Tibial nerve (tissue), 4 donors: Measurements from ENCODE around the gene APC2.

Experiments used
- EP300 ChIP-seq, 2 donors: sonication (generic); formaldehyde crosslinking; IDR thresholded peaks; one replicate each; pipeline ENCODE4 v1.6.1; 2017; ENCODE audit warnings: antibody characterized with exemption in 2 of 2, mild to moderate bottlenecking in 1 of 2
- POLR2A ChIP-seq, 2 donors: fragments of 450-650 bp; IDR thresholded peaks; one replicate each; pipeline ENCODE4 v1.6.1; 2017; ENCODE audit warnings: antibody characterized with exemption in 2 of 2, mild to moderate bottlenecking in 2 of 2, moderate library complexity in 2 of 2
- TF ChIP-seq, protein P1 (sequence below), 5 experiments: fragments of 200-600 bp in 3 of 5; fragments of 450-650 bp in 2 of 5; sonication (generic) in 3 of 5; IDR thresholded peaks; one replicate each; pipeline ENCODE4 v1.5.1; 2016 to 2019; ENCODE audit warnings: antibody characterized with exemption in 5 of 5, mild to moderate bottlenecking in 3 of 5, moderate library complexity in 2 of 5

GRCh38 chr19:1514295-1514661 is 64.4 kb downstream of the APC2 start:
- TF ChIP-seq, protein P1, sequence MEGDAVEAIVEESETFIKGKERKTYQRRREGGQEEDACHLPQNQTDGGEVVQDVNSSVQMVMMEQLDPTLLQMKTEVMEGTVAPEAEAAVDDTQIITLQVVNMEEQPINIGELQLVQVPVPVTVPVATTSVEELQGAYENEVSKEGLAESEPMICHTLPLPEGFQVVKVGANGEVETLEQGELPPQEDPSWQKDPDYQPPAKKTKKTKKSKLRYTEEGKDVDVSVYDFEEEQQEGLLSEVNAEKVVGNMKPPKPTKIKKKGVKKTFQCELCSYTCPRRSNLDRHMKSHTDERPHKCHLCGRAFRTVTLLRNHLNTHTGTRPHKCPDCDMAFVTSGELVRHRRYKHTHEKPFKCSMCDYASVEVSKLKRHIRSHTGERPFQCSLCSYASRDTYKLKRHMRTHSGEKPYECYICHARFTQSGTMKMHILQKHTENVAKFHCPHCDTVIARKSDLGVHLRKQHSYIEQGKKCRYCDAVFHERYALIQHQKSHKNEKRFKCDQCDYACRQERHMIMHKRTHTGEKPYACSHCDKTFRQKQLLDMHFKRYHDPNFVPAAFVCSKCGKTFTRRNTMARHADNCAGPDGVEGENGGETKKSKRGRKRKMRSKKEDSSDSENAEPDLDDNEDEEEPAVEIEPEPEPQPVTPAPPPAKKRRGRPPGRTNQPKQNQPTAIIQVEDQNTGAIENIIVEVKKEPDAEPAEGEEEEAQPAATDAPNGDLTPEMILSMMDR (IDR thresholded peaks at IDR 0.05), result no peak
- TF ChIP-seq POLR2A (IDR thresholded peaks at IDR 0.05), result no peak
- no peak for TF ChIP-seq EP300 (IDR thresholded peaks at IDR 0.05)
